SK-N-SH treated with all-trans-retinoic acid at 6 μM for 48 hours (cell line): Measurements from ENCODE around the gene ANGPTL3.
"Not testable (repeated sequence)": the region's sequence is repeated elsewhere in the genome, so short reads cannot be mapped to it uniquely, and the experiment has no call there.

Experiments used
- ARNTL ChIP-seq: fragments of 450-650 bp; formaldehyde crosslinking; IDR thresholded peaks from 2 replicates; pipeline ENCODE4 v1.5.0; 2020; ENCODE audit warnings: low read depth, mild to moderate bottlenecking, moderate library complexity, borderline replicate concordance
- CSDC2 ChIP-seq: fragments of 250-450 bp; sonication (Bioruptor Pico); IDR thresholded peaks from 2 replicates; pipeline ENCODE4 v1.5.0; 2020; ENCODE audit warnings: mild to moderate bottlenecking, moderate library complexity
- GLIS3 ChIP-seq: fragments of 250-450 bp; sonication (Bioruptor Pico); IDR thresholded peaks from 2 replicates; pipeline ENCODE4 v1.5.0; 2020; ENCODE audit warnings: mild to moderate bottlenecking, moderate library complexity
- OSR1 ChIP-seq: fragments of 250-450 bp; sonication (Bioruptor Pico); IDR thresholded peaks from 2 replicates; pipeline ENCODE4 v1.8.0; 2022; ENCODE audit warnings: moderate library complexity, mild to moderate bottlenecking, inconsistent platforms
- PPARA ChIP-seq: fragments of 250-450 bp; sonication (Bioruptor Pico); IDR thresholded peaks from 2 replicates; pipeline ENCODE4 v1.5.0; 2020; ENCODE audit warnings: mild to moderate bottlenecking, borderline replicate concordance
- RARB ChIP-seq: fragments of 250-450 bp; sonication (Bioruptor Pico); IDR thresholded peaks from 2 replicates; pipeline ENCODE4 v1.8.0; 2021; ENCODE audit warnings: mild to moderate bottlenecking, moderate library complexity
- TCF4 ChIP-seq: fragments of 250-450 bp; sonication (Bioruptor Pico); IDR thresholded peaks from 2 replicates; pipeline ENCODE4 v1.8.0; 2021; ENCODE audit warnings: mild to moderate bottlenecking, moderate library complexity, borderline replicate concordance
- ZC3H10 ChIP-seq: fragments of 250-450 bp; sonication (Bioruptor Pico); IDR thresholded peaks from 2 replicates; pipeline ENCODE4 v1.5.1; 2021; ENCODE audit warnings: mild to moderate bottlenecking, moderate library complexity
- ZFP30 ChIP-seq: fragments of 450-650 bp; formaldehyde crosslinking; IDR thresholded peaks from 2 replicates; pipeline ENCODE4 v1.5.0; 2022; ENCODE audit warnings: mild to moderate bottlenecking, moderate library complexity
- ZNF70 ChIP-seq: fragments of 450-650 bp; formaldehyde crosslinking; IDR thresholded peaks from 2 replicates; pipeline ENCODE4 v1.5.0; 2020; ENCODE audit warnings: mild to moderate bottlenecking, moderate library complexity
- TF ChIP-seq, protein P1 (sequence below): fragments of 250-450 bp; sonication (Bioruptor Pico); IDR thresholded peaks from 2 replicates; pipeline ENCODE4 v1.8.0; 2020; ENCODE audit warnings: mild to moderate bottlenecking, moderate library complexity, borderline replicate concordance
- TF ChIP-seq, protein P2 (sequence below): fragments of 250-450 bp; sonication (Bioruptor Pico); IDR thresholded peaks from 2 replicates; pipeline ENCODE4 v1.5.1; 2020; ENCODE audit warnings: low read depth, mild to moderate bottlenecking, moderate library complexity

DNA sequence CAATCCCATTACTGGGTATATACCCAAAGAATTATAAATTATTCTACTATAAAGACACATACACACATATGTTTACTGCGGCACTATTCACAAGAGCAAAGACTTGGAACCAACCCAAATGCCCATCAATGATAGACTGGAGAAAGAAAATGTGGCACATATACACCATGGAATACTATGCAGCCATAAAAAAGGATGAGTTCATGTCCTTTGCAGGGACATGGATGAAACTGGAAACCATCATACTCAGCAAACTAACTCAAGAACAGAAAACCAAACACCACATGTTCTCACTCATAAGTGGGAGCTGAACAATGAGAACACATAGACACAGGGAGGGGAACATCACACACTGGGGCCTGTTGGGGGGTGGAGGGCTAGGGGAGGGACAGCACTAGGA lies 30.1 kb upstream of the ANGPTL3 start:
- TF ChIP-seq PPARA; ARNTL (CRISPR knock-in tag); TCF4; ZFP30 (CRISPR knock-in tag); OSR1; GLIS3; RARB (CRISPR knock-in tag); CSDC2 (CRISPR knock-in tag); ZC3H10 (CRISPR knock-in tag); ZNF70: not testable (repeated sequence)
- TF ChIP-seq, protein P1, sequence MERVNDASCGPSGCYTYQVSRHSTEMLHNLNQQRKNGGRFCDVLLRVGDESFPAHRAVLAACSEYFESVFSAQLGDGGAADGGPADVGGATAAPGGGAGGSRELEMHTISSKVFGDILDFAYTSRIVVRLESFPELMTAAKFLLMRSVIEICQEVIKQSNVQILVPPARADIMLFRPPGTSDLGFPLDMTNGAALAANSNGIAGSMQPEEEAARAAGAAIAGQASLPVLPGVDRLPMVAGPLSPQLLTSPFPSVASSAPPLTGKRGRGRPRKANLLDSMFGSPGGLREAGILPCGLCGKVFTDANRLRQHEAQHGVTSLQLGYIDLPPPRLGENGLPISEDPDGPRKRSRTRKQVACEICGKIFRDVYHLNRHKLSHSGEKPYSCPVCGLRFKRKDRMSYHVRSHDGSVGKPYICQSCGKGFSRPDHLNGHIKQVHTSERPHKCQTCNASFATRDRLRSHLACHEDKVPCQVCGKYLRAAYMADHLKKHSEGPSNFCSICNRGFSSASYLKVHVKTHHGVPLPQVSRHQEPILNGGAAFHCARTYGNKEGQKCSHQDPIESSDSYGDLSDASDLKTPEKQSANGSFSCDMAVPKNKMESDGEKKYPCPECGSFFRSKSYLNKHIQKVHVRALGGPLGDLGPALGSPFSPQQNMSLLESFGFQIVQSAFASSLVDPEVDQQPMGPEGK (CRISPR knock-in tag), result not testable (repeated sequence)
- TF ChIP-seq, protein P2, sequence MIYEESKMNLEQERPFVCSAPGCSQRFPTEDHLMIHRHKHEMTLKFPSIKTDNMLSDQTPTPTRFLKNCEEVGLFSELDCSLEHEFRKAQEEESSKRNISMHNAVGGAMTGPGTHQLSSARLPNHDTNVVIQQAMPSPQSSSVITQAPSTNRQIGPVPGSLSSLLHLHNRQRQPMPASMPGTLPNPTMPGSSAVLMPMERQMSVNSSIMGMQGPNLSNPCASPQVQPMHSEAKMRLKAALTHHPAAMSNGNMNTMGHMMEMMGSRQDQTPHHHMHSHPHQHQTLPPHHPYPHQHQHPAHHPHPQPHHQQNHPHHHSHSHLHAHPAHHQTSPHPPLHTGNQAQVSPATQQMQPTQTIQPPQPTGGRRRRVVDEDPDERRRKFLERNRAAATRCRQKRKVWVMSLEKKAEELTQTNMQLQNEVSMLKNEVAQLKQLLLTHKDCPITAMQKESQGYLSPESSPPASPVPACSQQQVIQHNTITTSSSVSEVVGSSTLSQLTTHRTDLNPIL (CRISPR knock-in tag), result not testable (repeated sequence)
